ENCODE data around the gene SCMH1.

DNA sequence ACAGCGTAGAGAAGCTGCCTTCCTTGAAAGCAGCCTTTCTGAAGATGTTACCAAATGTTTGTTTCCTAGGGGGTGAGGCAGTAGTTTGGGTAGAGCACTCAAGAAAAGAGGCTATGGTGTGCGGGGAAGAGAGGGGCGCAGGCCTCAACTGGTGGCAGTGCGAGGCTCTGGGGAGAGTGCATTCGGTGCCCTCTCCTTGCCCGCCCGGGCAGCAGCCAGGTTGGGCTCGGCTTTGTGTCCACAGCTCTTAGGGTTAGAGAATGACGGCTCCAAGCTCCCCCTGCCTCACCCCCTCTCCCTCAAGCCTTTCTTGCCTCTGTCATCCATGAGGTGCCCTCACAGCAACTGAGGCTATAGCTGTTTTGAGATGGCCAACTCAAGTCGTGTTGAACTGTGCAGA lies 219.7 kb downstream of the SCMH1 start:
- TF ChIP-seq, protein P1, sequence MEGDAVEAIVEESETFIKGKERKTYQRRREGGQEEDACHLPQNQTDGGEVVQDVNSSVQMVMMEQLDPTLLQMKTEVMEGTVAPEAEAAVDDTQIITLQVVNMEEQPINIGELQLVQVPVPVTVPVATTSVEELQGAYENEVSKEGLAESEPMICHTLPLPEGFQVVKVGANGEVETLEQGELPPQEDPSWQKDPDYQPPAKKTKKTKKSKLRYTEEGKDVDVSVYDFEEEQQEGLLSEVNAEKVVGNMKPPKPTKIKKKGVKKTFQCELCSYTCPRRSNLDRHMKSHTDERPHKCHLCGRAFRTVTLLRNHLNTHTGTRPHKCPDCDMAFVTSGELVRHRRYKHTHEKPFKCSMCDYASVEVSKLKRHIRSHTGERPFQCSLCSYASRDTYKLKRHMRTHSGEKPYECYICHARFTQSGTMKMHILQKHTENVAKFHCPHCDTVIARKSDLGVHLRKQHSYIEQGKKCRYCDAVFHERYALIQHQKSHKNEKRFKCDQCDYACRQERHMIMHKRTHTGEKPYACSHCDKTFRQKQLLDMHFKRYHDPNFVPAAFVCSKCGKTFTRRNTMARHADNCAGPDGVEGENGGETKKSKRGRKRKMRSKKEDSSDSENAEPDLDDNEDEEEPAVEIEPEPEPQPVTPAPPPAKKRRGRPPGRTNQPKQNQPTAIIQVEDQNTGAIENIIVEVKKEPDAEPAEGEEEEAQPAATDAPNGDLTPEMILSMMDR (IDR thresholded peaks at IDR 0.05): no peak
- no peak for TF ChIP-seq POLR2A (IDR thresholded peaks at IDR 0.05)
